Measurements from ENCODE around the gene MED13L.

GRCh38 chr12:116002890-116003536 is 274.5 kb downstream of the MED13L start:
- TF ChIP-seq CTCF (IDR thresholded peaks at IDR 0.05; ENCODE audit: borderline replicate concordance, extremely low read depth, low read length, poor library complexity, severe bottlenecking), result no peak
- TF ChIP-seq EZH2 (IDR thresholded peaks at IDR 0.05; ENCODE audit: borderline replicate concordance, low read depth, low read length, severe bottlenecking), result no peak

Measured in DND-41 (cell line).